AG08396 (cell line): Measurements from ENCODE around the gene GNB5.
"Not testable (repeated sequence)": the region's sequence is repeated elsewhere in the genome, so short reads cannot be mapped to it uniquely, and the experiment has no call there.

Source experiments
- DNase-seq: peaks from one replicate; pipeline ENCODE4 v3.0.0; 2012; ENCODE audit warnings: low spot score, mixed read lengths

GNB5 gene

DNA sequence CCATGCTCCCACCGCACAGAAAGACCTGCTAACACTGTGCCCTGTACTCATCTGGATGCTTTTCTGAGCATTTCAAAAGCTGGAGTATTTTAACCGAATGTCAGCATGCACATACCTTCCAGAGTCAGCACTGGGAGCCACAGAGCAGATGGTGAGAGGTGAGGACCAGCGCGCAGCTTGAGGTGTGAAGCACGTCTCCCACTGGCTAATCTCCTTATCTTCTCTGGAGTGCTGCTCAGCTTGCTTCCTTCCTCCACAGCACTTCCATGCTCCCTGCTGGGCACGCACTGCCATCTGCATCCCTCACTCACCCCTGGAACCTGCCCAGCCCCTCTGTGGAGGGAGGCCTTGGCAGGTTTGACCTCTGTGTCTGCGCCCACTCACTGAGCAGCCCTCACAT is at the start of gene GNB5:
GNB5 (minus strand) TSS at position 186 of the 400 bp plus-strand sequence. CDS start 6,716 bp downstream, outside the sequence.
- DNase-seq = no peak

DNA sequence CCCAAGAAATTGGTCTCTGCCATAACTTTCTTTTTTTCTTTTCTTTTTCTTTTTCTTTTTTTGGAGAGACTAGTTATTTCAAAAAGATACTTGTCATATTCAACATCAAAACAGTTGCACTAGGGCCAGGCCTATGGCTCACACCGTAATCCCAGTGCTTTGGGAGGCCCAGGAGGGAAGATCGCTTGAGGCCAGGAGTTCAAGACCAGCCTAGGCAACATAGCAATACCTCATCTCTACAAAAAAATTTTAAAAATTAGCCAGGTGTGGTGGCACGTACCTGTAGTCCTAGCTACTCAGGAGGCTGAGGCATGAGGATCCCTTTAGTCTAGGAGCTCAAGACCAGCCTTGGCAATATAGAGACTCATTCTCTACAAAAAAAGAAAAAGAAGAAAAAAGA is 49.0 kb upstream of the GNB5 start:
- DNase-seq = no peak

DNA sequence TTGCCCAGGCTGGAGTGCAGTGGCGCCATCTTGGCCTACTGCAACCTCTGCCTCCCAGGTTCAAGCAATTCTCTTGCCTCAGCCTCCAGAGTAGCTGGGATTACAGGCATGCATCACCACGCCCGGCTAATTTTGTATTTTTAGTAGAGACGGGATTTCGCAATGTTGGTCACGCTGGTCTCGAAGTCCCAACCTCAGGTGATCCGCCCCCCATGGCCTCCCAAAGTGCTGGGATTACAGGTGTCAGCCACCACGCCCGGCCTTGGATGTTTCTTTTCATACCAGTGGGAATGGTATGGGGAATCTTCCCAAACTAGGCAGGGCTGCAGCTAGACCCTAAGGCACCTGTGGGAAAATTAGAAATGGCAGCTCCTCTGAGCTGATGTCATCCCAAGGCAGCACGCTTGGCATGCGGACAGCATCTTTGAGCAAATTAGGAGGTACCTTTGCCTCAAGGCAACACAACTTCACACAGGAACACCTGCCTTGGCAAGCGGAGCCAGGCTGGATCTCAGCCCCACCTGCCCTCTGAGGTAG is 47.9 kb upstream of the GNB5 start:
- DNase-seq = not testable (repeated sequence)

DNA sequence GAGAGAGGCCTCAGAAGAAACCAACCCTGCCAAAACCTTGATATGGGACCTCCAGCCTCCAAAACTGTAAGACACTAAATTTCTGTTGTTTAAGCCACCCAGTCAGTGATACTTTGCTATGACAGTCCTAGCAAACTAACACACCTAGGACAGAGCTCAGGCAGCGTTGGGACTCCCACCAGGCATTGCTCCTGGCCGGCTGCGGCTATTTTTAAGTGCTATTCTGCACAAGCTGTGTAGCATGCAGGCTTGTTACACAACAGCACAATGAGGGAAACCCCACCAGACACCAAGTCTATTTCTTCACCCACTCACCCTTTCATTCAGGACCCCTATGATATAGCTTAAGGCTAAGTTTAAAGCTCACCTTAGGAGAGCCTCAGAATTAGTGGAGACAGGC is 47.0 kb upstream of the GNB5 start:
- DNase-seq = no peak

DNA sequence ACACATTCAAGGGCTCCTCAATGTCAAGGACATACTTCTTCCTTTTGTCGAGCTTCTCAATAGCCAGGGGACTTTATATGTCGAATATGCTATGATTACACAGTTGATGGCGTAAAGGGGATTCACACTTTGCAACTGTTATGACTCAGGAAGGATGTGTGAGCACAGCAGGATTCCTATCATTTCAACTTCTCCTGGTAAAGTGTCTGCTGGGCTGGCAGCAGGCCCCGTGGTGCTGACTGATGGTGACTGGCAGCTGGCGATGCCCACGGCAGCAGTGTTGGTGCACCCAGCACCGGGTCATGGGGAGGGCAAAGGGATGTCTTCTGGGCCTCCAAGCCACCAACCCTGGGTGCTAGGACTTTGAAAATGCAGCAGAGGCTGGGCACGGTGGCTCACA is 44.8 kb upstream of the GNB5 start:
- no peak for DNase-seq

DNA sequence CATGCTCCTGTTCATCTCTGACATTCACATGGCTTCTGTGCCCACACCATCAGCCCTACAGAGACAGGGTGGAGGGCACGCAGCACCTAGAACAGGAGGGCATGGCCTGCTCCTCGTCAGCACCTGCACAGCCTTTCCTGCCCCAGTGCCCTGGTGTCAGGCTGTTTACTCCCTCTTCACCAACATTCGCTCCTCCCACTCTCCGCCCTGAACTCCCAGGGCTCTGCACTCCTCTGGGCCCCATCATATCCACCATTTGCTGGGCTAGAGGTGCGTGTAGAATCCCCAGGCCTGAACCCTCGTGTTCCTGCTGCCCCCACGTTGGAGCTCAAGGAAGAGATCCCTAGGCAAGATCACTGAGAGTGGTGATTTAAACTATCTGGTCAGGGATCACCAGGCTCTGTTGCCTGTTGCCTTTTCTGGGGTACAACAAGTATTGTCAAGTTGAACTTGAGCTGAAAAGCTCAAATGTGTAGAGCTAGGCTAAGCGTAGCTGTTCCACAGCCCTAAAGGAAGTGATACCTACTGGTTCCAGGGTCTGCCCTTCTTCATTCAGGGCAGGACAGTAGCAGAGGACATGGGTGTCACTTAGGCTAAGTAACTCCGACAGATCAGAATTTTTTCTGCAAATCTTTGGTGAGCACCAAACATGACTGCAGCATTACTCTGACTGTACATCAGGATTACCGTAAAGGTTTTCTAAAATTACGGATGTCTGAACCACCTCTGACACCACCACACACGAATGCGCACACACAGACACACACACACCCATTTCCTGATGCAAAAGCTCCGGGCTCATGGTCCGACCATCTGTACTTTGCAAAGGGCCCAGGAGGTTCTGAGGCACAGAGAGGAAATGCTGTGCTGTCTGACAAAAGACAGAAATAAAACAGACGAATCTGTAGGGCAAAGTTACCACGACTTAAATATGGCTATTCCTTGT is 43.7 kb upstream of the GNB5 start:
- DNase-seq = no peak

DNA sequence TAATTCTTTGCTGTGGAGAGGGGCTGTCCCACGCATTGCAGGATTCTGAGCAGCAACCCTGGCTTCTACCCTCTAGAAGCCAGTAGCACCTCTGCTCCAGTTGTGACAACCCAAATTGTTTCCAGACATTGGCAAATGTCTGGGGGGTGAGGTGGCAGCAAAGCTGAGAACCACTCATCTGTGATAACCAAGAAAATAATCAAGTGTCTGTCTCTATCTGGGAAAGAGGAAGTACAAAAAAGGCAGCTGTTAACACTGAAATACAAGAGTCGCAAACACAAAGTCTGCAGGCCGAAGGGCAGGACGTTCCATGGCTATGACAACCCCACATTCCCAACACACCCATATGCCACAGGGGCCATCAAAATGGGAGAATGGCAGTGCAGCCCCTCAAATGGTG is 42.2 kb upstream of the GNB5 start:
- DNase-seq = no peak

DNA sequence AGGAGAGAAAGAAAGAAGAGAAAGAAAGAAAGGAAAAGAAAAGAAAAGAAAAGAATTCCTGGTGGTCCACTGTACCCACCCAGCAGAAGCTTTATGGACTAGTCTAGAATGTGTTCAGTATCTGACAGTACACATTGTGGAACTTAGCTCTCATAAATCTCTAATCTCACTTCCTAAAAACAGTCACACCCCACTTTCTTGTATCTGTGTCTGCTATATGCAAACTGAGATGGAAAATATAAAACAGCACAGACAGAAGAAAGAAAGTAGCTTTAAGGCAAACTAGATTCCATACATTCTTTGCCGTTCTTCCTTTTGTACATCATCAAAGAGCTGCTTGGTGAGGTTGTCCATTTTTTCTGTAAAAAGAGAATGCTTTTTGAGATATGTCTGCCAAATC is 41.1 kb upstream of the GNB5 start:
- no peak for DNase-seq

DNA sequence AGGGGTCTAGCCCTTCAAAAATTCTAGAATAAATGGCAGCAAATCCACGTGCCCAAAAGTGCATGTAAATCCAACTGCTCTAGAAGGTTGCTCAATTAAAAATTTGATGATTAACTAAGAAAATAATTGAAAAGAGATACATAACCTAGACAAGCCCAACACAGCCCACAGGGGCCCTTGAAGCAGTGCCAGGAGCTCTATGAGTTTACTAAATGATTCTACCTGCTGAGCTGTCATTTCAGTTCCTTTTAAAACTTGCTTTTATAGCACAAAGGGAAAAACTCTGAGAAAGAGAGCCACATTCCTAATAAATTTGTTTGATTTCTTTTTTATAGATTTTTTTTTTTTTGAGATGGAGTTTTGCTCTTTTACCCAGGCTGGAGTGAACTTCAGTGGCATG is 38.9 kb upstream of the GNB5 start:
- DNase-seq = no peak

DNA sequence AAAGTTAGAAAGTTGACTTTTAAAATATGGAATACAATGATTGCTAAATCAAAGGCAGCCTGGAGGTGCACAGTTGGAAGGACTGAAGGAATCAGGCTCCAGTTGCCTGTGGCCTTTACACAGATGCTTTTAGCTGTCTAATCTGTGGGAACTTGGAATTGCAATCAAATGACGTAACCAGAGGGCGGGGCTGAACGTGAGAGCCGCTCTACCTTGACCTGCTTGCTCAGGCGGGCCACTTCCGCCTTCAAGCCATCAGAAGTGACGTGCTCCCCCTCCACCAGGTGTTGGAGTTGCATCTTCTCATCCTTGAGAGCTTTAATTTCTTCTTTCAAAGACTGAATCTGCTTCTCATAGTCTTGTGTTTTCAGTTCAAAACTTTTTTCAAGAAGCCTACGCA is 37.7 kb upstream of the GNB5 start:
- DNase-seq = no peak

DNA sequence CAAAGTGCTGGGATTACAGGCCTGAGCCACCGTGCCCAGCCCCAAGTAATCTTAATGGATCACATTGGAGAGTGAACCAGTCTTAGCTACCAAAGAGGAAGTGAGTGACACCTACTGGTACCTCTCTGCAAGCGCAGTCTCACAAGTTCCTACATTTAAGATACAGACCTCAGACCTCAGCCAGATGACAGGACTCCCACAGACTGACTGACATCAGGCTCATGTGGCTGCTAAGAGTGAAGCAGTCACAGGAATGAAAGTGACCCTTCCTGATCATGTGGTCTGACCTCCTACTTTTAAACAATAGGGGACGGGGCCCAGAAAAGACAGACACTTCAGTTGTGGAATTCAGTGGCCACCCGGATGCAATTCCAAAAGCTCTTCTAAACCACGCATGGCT is 36.3 kb upstream of the GNB5 start:
- peak; percentile 74 for DNase-seq

DNA sequence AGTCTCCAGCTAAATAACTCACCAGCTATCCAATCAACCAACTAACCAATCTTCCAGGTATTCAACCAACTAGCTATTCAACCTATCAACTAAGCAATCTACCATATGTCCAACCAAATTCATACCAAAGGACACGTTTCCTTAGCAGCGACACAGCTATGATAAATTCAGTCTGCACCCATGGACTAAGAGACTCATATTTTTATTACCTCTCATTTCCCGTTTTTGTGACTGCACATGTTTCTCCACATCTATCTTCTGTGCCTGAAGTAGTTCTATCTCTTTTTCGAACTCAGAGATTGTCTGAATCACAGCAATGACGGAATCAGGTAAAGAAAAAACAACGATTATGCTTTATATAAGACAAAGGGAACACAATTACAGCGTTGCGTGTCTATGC is 34.0 kb upstream of the GNB5 start:
- DNase-seq = no peak

DNA sequence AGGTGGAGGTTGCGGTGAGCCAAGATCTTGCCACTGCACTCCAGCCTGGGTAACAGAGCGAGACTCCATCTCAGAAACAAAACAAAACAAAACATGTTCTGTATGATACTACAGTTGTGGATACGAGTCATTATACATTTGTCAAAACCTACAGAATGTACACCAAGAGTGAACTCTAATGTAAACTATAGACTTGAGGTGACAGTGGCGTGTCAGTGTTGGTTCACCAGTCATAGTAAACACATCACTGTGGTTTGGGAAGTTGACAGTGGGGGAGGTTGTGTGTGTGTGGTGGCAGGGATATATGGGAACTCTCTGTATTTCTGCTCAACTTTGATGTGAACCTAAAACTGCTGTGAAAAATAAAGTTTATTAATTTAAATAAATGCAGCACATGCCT is 33.0 kb upstream of the GNB5 start:
- no peak for DNase-seq

DNA sequence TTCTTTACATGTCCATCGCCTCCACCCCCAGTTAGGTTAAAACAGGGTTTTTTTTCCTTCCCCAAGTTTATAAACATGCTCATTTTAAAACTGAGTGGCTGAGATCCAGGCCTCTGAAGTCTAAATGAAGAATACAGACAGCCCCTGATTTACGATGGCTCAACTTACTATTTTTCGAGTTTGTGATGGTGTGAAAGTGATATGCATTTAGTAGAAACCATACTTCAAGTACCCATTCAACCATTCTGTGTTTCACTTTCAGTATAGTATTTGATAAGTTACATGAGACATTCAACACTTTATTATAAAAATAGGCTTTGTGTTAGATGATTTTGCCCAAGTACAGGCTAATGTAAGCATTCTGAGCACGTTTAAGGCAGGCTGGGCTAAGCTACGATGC is 30.5 kb upstream of the GNB5 start:
- no peak for DNase-seq

DNA sequence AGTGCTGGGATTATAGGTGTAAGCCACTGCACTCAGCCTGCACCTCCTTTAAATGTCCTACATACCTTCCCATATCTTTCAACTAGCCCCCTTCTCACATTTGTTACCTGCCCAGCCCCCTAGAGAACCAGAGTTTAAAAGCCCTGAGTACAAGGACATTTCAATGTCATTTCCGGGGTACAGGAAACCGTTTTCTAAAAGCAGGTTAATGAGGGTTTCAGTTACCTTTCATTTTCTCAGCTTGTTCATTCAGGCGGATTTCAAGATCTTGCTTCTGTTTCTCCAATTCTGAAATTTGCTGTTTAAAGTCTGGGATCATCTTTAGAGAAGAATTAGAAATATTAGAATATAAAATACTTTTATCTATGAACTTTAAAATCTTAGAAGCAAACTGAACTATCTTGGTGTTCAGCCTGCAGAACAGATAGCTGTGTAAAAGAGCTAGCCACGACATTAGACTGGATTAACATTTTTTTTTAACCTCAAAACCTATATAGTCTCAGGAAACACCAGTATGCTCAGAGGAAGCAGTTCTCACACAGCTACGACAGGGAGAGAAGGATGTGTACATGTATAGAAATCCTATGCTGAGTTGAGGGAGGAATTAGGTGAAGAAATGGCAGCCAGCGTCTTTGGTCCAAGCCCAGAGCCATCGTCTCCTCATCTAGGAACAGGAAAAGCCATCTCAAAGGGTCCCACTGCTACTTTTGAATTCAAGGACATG is 29.9 kb upstream of the GNB5 start:
- no peak for DNase-seq

DNA sequence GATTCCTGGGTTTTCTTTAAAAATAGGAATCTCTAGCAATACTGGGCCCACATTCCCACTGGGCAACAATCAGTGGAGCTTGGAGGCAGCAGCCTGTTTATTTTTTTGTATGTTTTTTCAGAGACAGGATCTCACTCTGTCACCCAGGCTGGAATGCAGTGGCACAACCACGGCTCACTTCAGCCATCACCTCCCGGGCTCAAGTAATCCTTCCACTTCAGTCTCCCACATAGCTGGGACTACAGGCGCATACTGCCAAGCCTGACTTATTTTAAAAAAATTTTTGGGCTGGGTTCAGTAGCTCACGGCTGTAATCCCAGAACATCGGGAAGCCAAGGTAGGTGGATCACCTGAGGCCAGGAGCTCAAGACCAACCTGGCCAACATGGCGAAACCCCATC is 29.1 kb upstream of the GNB5 start:
- DNase-seq = no peak

DNA sequence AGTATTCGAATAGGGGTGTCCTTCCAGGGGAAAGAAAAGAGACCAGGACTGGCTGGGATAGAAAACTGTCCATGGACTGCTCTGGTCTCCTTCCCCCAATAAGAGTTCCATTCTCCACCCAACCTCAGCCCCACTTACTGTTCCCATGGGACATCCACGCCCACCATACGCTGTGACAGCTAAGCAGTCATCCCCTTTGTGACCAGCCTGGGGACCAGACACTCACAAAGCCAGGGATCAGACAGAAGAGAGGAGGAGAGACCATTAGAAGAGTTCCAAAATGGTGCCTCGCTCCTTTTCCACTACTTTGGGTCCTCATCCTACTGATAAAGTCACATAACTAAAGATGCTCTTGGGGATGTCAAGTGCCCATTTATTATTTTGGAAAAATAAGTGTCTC is 27.6 kb upstream of the GNB5 start:
- no peak for DNase-seq

DNA sequence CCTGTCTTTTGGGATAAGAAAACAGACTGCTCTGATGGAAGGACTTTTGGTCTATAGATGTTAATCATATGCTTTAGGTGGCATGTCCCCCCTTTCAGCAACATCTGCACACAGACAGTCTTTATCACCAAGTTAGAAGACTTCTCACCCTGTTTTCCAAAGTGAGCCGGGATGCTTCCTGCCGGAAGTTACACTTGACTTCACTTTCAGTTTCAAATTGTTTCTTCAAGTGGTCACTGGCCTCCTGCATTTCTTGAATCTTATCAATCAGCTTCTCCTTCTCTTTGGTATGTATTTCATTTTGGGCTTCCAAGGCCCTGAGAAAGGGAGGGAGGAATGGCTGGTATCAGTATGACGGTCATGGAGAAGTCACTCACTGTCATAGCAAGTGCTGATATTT is 27.2 kb upstream of the GNB5 start:
- no peak for DNase-seq

DNA sequence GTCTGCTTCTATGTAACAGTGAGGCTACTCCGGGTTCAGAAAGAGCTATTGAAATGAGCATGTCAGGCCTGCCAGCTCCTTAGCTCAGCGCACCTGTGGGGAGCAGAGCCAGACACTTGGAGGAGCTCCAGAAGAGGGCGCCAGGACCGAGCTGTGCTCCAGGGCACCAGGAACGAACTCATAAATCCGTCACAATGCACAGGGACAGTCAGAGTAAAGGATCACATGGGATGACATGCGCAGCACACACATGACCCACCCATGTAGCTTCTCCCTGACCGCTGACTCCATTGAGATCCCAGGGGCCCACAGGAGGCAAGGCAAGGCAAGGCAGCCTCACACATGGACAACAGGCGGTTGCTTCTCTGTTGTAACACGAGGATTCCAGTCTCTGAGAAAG is 26.0 kb upstream of the GNB5 start:
- DNase-seq = no peak

DNA sequence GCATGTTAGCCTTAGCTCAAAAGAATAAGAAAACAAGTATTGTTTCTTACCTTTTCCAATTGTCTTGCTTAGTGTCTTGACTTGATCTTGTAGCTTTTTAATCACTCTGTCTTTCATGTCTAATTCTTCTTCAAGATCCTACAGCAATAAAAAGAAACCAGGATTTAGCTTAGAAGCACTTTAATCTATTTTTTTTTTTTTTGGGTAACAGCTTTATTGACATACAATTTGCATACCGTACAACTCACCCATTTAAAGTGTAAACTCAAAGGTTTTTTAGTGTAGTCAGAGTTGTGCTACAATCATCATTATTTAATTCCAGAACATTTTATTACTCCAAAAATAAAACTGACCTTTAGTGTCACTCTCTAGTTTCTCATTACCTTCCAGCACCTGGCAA is 23.4 kb upstream of the GNB5 start:
- DNase-seq = no peak

DNA sequence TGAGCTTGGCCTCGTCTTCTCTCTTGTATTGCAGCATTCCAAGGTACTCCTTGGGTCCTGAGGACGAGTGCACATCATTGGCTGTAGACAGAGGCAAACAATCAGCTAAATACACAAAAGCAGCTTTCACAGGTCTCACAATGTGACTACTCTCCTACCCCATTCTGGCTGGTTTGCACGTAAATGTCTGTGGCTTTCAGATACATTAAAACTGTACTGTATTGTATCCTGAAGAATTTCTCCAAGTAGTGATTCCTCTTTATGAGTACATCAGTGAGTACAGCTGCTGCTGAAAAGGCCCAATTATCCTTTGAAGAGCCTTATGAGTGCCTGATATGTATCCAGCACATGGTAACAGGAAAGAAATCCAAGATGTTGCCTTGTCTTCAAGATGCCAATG is 22.0 kb upstream of the GNB5 start:
- DNase-seq = no peak

DNA sequence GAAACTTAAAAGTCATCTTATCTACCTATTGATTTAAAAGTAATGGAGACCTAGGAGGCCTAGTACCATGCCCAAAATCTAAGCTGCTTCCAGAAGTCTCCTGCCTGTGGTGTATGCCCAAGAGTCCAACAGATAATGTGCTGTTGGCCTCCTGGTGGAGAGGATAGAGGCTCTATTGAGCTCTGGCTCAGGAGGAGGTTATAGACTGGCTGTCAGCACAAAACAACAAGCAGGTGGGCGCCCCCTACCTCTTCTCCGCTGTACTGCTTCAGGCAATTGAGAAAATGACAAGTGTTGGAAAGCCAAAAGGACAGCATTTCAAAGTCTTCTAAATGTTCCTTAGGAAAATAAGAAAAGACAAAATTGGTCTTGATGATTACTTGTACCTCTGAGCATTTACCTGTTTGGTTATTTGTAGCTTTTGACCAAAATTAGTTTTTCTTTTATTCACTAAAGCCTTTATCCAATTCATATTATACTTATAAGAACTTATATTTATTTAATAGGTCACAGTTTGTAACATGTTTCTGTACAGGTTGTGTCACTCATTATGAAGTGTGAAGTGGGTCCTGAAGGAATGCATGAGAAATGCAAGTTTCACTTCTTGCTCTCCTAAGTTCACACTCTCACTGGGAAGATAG is 17.2 kb upstream of the GNB5 start:
- DNase-seq = peak; percentile 69

DNA sequence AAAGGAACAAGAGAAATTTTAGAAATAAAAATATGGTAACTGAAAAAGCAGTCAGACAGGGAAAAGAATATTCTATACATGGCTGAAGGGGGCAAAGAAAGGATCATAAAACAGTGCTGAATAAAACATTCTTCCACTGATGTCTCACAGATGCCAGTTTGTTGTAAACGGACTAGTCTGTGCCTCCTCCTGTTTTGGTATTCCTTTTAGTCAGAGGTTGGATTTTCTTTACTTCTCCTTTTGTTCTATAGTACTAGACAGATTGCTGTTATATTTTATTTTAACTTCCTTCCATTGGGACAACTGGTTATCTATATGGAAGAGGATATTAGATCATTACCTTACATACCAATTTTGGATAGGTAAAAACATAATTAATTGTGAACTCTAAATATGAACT is 16.0 kb upstream of the GNB5 start:
- DNase-seq = no peak
